ENCODE data around the gene SMARCA2. TPM values are rescaled to one million over a fixed set of nuclear protein-coding genes. Genes with fewer than 3 reads are reported as not detected.

Gene SMARCA2
- total RNA-seq, 1 donor from 2014 or later: 88.7 TPM

GRCh38 chr9:2053883-2054845 is 39.0 kb downstream of the SMARCA2 start:
- Histone ChIP-seq H3K36me3 (ENCODE audit: control insufficient read depth in 3 of 3, insufficient read depth in 3 of 3, low read length in 3 of 3) (peaks cover 13 to 32% (median 26%) of the 10 kb centered on the region in 3 donors), H3K27me3 (ENCODE audit: control insufficient read depth in 3 of 3, insufficient read depth in 3 of 3, low read length in 3 of 3) (no peaks in the 10 kb centered on the region), H3K4me1 (ENCODE audit: control insufficient read depth in 3 of 3, insufficient read depth in 3 of 3, low read length in 3 of 3) (no peaks in the 10 kb centered on the region), H3K27ac (ENCODE audit: low read depth, low read length) (no peak overlapping the region), H3K4me3 (ENCODE audit: low read length in 3 of 3) (no peak overlapping the region), H3K9ac (ENCODE audit: low read depth in 1 of 3, low read length in 3 of 3) (no peak overlapping the region), H3K9me3 (ENCODE audit: control insufficient read depth in 3 of 3, low read length in 3 of 3) (no peaks in the 10 kb centered on the region)

- no peak overlapping the region for H3K9ac ChIP-seq (ENCODE audit: low read depth in 1 of 3, low read length in 3 of 3)
- H3K4me1 ChIP-seq (ENCODE audit: control insufficient read depth in 3 of 3, insufficient read depth in 3 of 3, low read length in 3 of 3): no peaks in the 10 kb centered on the region
- H3K4me3 ChIP-seq (ENCODE audit: low read length in 3 of 3): no peak overlapping the region
- H3K9me3 ChIP-seq (ENCODE audit: control insufficient read depth in 3 of 3, low read length in 3 of 3): no peaks in the 10 kb centered on the region
- H3K27me3 ChIP-seq (ENCODE audit: control insufficient read depth in 3 of 3, insufficient read depth in 3 of 3, low read length in 3 of 3): no peaks in the 10 kb centered on the region
- no peak overlapping the region for H3K27ac ChIP-seq (ENCODE audit: low read depth, low read length)
- H3K36me3 ChIP-seq (ENCODE audit: control insufficient read depth in 3 of 3, insufficient read depth in 3 of 3, low read length in 3 of 3): peaks cover 19 to 37% (median 33%) of the 10 kb centered on the region in 3 donors
These were observed 40.1 kb downstream of the SMARCA2 start for GRCh38 chr9:2055203-2055658.

- Histone ChIP-seq H3K27me3 (ENCODE audit: control insufficient read depth in 3 of 3, insufficient read depth in 3 of 3, low read length in 3 of 3) (no peaks in the 10 kb centered on the region), H3K9ac (ENCODE audit: low read depth in 1 of 3, low read length in 3 of 3) (no peak overlapping the region), H3K9me3 (ENCODE audit: control insufficient read depth in 3 of 3, low read length in 3 of 3) (no peaks in the 10 kb centered on the region), H3K4me1 (ENCODE audit: control insufficient read depth in 3 of 3, insufficient read depth in 3 of 3, low read length in 3 of 3) (no peaks in the 10 kb centered on the region), H3K36me3 (ENCODE audit: control insufficient read depth in 3 of 3, insufficient read depth in 3 of 3, low read length in 3 of 3) (peaks cover 42 to 68% (median 55%) of the 10 kb centered on the region in 3 donors), H3K4me3 (ENCODE audit: low read length in 3 of 3) (no peak overlapping the region), H3K27ac (ENCODE audit: low read depth, low read length) (no peak overlapping the region)
These were observed 44.3 kb downstream of the SMARCA2 start for GRCh38 chr9:2059274-2059929.

- Histone ChIP-seq H3K4me1 (ENCODE audit: control insufficient read depth in 3 of 3, insufficient read depth in 3 of 3, low read length in 3 of 3) (no peaks in the 10 kb centered on the region), H3K36me3 (ENCODE audit: control insufficient read depth in 3 of 3, insufficient read depth in 3 of 3, low read length in 3 of 3) (peaks cover 44 to 65% (median 56%) of the 10 kb centered on the region in 3 donors), H3K4me3 (ENCODE audit: low read length in 3 of 3) (no peak overlapping the region), H3K9ac (ENCODE audit: low read depth in 1 of 3, low read length in 3 of 3) (no peak overlapping the region), H3K27me3 (ENCODE audit: control insufficient read depth in 3 of 3, insufficient read depth in 3 of 3, low read length in 3 of 3) (no peaks in the 10 kb centered on the region), H3K27ac (ENCODE audit: low read depth, low read length) (no peak overlapping the region), H3K9me3 (ENCODE audit: control insufficient read depth in 3 of 3, low read length in 3 of 3) (no peaks in the 10 kb centered on the region)
These were observed 45.3 kb downstream of the SMARCA2 start for GRCh38 chr9:2060424-2060823.

- Histone ChIP-seq H3K27ac (ENCODE audit: low read depth, low read length) (no peak overlapping the region), H3K4me3 (ENCODE audit: low read length in 3 of 3) (no peak overlapping the region), H3K36me3 (ENCODE audit: control insufficient read depth in 3 of 3, insufficient read depth in 3 of 3, low read length in 3 of 3) (peaks cover 29 to 45% (median 33%) of the 10 kb centered on the region in 3 donors), H3K9ac (ENCODE audit: low read depth in 1 of 3, low read length in 3 of 3) (no peak overlapping the region), H3K9me3 (ENCODE audit: control insufficient read depth in 3 of 3, low read length in 3 of 3) (no peaks in the 10 kb centered on the region), H3K4me1 (ENCODE audit: control insufficient read depth in 3 of 3, insufficient read depth in 3 of 3, low read length in 3 of 3) (no peaks in the 10 kb centered on the region), H3K27me3 (ENCODE audit: control insufficient read depth in 3 of 3, insufficient read depth in 3 of 3, low read length in 3 of 3) (no peaks in the 10 kb centered on the region)
These were observed 50.6 kb downstream of the SMARCA2 start for GRCh38 chr9:2065704-2066103.

GRCh38 chr9:2066312-2067273 is 51.4 kb downstream of the SMARCA2 start:
- Histone ChIP-seq H3K4me1 (ENCODE audit: control insufficient read depth in 3 of 3, insufficient read depth in 3 of 3, low read length in 3 of 3) (no peaks in the 10 kb centered on the region), H3K4me3 (ENCODE audit: low read length in 3 of 3) (no peak overlapping the region), H3K9ac (ENCODE audit: low read depth in 1 of 3, low read length in 3 of 3) (no peak overlapping the region), H3K36me3 (ENCODE audit: control insufficient read depth in 3 of 3, insufficient read depth in 3 of 3, low read length in 3 of 3) (peaks cover 25 to 44% (median 32%) of the 10 kb centered on the region in 3 donors), H3K9me3 (ENCODE audit: control insufficient read depth in 3 of 3, low read length in 3 of 3) (no peaks in the 10 kb centered on the region), H3K27ac (ENCODE audit: low read depth, low read length) (no peak overlapping the region), H3K27me3 (ENCODE audit: control insufficient read depth in 3 of 3, insufficient read depth in 3 of 3, low read length in 3 of 3) (no peaks in the 10 kb centered on the region)

- Histone ChIP-seq H3K4me3 (ENCODE audit: low read length in 3 of 3) (no peak overlapping the region), H3K36me3 (ENCODE audit: control insufficient read depth in 3 of 3, insufficient read depth in 3 of 3, low read length in 3 of 3) (peaks cover 57 to 62% (median 58%) of the 10 kb centered on the region in 3 donors), H3K9ac (ENCODE audit: low read depth in 1 of 3, low read length in 3 of 3) (no peak overlapping the region), H3K27ac (ENCODE audit: low read depth, low read length) (no peak overlapping the region), H3K4me1 (ENCODE audit: control insufficient read depth in 3 of 3, insufficient read depth in 3 of 3, low read length in 3 of 3) (no peaks in the 10 kb centered on the region), H3K27me3 (ENCODE audit: control insufficient read depth in 3 of 3, insufficient read depth in 3 of 3, low read length in 3 of 3) (no peaks in the 10 kb centered on the region), H3K9me3 (ENCODE audit: control insufficient read depth in 3 of 3, low read length in 3 of 3) (no peaks in the 10 kb centered on the region)
These were observed 57.7 kb downstream of the SMARCA2 start for GRCh38 chr9:2072752-2073405.

GRCh38 chr9:2082772-2083171 is 67.6 kb downstream of the SMARCA2 start:
- H3K27ac ChIP-seq (ENCODE audit: low read depth, low read length): no peak overlapping the region
- no peaks in the 10 kb centered on the region for H3K9me3 ChIP-seq (ENCODE audit: control insufficient read depth in 3 of 3, low read length in 3 of 3)
- H3K4me1 ChIP-seq (ENCODE audit: control insufficient read depth in 3 of 3, insufficient read depth in 3 of 3, low read length in 3 of 3): peaks cover 0 to 2% (median 0%) of the 10 kb centered on the region in 3 donors
- H3K9ac ChIP-seq (ENCODE audit: low read depth in 1 of 3, low read length in 3 of 3): no peak overlapping the region
- H3K36me3 ChIP-seq (ENCODE audit: control insufficient read depth in 3 of 3, insufficient read depth in 3 of 3, low read length in 3 of 3): peaks cover 46 to 74% (median 71%) of the 10 kb centered on the region in 3 donors
- H3K4me3 ChIP-seq (ENCODE audit: low read length in 3 of 3): no peak overlapping the region
- H3K27me3 ChIP-seq (ENCODE audit: control insufficient read depth in 3 of 3, insufficient read depth in 3 of 3, low read length in 3 of 3): no peaks in the 10 kb centered on the region

GRCh38 chr9:2083479-2083878 is 68.3 kb downstream of the SMARCA2 start:
- Histone ChIP-seq H3K27me3 (ENCODE audit: control insufficient read depth in 3 of 3, insufficient read depth in 3 of 3, low read length in 3 of 3) (no peaks in the 10 kb centered on the region), H3K4me1 (ENCODE audit: control insufficient read depth in 3 of 3, insufficient read depth in 3 of 3, low read length in 3 of 3) (peaks cover 0 to 2% (median 0%) of the 10 kb centered on the region in 3 donors), H3K4me3 (ENCODE audit: low read length in 3 of 3) (no peak overlapping the region), H3K36me3 (ENCODE audit: control insufficient read depth in 3 of 3, insufficient read depth in 3 of 3, low read length in 3 of 3) (peaks cover 41 to 73% (median 72%) of the 10 kb centered on the region in 3 donors), H3K27ac (ENCODE audit: low read depth, low read length) (no peak overlapping the region), H3K9ac (ENCODE audit: low read depth in 1 of 3, low read length in 3 of 3) (no peak overlapping the region), H3K9me3 (ENCODE audit: control insufficient read depth in 3 of 3, low read length in 3 of 3) (no peaks in the 10 kb centered on the region)
